NK-92 treated with Interleukin-12 subunit alpha and Interleukin-12 subunit beta, amount 100 ng/mL, for 24 hours (cell line): ENCODE data around the gene NTN3.
A peak's percentile ranks its signal among the peaks of the same experiment; 100 is the strongest.
"Not testable (repeated sequence)": the region's sequence is repeated elsewhere in the genome, so short reads cannot be mapped to it uniquely, and the experiment has no call there.

ENCODE experiments used
- DNase-seq: peaks from one replicate; lab custom pipeline; 2025; lab: John Stamatoyannopoulos, UW

Gene NTN3

DNA sequence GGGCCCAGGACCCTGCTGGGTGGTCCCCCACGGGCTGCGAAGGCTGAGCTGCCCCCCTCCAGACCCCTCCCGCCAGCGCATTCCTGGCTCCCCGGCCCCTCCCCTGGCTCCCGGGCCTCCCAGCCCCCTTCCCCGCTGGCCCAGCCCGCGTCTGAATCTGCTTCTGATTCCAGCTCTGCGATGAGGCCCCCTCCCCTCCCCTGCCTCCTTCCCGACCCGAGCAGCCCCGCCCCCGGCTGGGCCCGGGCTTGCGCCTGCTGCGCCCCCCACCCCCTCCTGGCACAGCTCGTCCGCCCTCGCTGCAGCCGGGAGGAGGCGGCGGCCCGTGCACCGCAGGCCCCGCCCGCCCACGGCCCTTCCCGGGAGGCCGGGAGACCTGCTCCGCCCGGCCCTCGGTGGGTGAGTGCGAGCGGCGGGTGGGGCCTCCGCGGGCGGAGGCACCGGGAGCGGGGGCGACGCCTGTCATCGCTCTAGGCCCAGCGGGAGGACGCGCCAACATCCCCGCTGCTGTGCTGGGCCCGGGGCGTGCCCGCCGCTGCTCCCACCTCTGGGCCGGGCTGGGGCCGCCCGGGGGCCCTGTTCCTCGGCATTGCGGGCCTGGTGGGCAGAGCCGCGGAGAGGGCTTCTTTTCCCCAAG, at the start of gene NTN3:
TSS of gene NTN3 (plus strand) at position 282 of the 637 bp plus-strand sequence. CDS start 405 bp downstream, outside the sequence.
- no peak for DNase-seq

DNA sequence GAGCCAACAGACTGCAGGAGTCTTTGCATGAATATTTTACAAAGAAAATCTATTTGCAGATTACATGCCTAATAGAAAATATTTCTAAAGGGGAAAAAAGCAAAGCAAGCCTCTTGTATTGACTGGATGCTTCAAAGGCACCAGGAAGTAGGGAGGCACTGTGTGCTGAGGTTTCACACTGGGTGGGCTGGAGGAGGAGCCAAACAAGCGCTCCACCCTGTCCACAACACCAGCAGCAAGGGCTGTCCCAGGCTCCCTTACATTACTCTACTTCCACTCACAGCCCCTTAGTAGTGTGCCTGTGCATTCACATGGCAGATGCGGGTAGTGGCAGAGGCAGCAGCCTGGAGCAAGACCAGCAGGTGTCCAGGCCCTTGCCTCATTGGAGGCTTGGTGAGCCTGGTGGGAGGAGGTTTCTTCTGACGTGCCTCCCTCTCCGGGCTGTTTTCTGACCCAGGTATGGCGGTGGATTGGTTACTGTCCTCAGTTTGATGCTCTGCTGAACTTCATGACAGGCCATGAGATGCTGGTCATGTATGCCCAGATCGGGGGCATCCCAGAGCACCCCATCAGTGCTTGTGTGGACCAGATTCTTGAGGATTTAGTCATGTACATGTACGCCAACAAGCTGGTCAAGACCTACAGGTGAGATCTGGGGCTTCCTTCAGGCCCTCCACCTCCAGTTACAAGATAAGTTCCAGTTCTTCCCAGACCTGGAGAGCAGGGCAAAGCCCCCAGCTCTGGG, 48.8 kb upstream of the NTN3 start:
- DNase-seq = no peak

DNA sequence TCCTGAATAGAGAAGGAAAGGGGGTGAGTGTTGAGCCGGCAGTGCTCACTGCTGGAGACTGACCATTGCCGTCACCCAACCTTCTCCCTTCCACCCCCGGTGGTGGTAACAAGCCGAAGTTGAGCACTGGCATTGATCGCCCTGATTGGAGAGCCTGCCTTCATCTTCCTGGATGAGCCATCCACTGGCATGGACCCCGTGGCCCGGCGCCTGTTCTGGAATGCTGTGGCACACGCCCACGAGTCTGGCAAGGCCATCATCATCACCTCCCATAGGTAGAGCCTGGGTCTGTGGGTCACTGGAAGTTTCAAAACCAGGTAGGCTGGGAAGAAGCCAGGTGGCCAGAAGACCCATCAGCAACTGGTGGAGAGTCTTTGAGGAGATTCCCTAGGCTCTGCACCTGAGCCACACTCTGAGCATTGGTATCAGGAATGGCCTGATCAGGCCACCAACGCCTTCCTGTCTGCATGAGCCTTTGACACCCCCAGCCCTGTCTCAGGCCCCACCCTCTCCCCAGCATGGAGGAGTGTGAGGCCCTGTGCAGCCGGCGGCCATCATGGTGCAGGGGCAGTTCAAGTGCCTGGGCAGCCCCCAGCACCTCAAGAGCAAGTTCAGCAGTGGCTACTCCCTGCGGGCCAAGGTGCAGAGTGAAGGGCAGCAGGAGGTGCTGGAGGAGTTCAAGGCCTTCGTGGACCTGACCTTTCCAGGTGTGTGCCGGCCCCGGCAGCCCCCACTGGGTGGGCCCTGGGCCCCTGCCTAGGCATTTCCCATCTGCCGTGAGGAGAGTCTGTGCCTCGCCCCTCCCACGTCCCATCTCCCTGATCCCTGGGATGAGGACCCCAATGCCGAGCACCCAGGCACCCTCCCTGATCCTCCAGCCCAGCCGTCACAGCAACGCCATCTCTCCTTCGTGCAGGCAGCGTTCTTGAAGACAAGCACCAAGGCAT, 46.8 kb upstream of the NTN3 start:
- no peak for DNase-seq

DNA sequence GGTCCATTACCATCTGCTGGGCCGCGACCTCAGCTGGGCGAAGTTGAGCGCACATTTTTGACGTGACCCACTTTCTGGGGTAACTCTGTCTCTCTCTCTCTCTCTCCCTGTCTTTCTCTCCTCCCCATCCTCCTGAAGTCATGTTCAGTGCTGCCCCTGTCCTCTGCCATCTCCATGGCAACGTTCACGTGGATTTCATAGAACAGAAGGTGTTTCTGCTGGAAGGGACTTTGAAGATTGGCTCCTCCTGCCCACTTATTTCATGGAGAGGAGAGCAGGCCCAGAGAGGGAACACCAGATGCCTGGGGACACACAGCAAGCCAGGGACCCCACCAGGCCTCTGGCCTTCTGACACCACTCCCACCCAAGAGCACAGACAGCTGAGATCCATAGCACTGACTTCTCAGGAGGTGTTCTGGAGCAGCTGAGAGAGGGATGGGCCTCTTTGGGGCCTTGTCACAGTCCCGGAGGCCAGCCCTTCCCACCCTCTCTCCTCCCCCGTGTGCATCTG, 46.0 kb upstream of the NTN3 start:
- DNase-seq = no peak

DNA sequence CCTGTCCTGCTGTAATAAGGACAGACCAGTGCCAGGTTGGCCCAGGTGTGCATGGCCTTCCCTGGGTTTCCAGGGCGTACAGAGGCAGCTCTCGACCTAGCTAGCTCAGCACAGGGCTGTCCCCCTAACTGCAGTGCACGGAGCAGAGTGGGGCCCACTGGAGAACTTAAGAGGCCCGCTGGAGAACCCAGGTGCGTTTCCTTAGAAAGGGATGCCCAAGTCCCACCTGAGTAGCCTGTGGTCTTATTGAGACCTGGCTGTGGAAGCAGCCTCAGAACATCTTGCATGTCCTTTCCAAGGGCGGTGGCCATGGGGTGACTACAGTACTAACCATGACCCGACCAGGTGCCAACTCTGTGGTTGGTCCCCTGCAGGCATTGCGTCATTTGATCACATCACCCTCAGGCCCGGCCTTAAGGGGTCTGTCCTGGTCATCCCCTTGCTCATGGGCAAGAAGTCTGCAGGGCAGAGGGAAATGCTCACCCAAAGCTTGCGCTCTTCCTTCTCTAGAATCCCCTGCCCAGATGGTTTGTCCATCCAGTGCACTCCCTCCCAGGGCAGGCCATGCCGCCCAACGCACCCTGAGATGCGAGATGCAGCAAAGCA, 45.2 kb upstream of the NTN3 start:
- DNase-seq = no peak

DNA sequence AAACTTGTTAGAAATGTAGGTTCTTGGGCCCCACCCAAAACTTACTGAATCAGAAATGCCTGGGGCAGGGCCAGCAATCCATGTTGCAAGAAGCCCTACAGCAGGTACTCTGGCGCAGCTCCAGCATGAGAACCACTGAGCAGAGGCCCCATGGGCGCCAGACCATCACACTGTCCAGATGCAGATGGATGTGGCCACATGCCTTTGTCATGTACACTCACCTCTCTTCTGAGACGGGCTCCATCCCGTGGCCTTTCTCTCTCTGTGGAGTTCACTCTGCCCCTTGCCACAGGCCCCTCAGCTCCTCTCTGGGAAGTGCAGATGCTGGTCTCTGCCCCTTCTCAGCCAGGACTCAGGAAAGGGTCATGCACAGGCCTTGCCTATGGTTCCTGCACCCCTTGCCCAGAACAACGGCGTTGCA, 44.1 kb upstream of the NTN3 start:
- DNase-seq = no peak

DNA sequence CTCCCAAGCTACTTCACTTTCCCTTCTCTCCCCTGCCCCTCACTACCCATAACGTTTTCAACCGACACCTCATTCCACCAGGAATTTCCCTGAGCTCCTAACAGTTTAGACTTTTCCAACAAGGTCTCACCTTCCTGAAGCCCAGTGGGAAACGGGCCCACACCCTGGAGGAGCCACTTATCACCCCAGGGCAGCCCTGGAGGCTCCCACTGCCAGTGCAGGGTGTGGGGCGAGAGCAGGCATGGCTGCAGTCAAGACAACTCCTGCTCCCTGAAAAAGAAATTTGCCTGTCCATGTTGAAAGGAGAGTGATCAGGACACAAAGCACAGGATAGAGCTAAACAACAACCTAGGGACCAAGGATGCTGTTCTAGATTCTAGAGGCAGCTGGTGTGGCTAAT, 43.6 kb upstream of the NTN3 start:
- no peak for DNase-seq

DNA sequence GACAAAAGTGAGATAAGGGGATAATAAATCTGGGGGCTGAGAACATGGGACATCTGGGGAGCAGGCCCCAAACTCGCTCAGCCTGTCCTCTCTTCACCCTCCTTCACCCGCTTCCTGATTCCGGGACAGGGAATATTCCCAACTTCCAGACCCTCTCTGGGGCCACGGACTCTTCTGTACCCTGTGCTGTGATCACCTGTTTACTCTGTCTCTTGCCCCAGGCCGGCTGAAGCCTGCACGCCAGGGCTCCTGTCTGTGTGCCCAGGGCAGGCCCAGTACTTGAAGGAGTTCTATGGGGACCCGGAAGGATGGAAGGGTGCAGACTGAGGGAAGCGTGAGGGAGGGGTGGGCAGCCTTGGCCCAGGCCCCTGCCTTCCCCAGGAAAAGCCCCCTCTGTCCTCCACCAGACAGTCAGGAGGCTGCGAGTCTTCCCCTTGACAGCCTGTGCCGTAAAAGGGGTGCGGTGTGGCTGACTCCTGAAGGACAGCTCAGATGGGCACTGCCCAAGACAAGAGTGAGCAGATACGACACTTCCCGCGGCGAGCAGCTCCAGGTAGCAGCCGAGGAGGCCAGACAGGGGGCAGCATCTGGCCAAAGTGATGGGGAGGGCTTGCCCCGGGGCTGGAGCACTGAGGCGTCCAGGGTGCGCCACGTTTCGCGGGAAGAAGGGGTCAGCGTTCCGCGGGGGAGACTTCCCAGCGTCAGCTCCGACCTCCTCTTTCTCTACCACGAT, 42.9 kb upstream of the NTN3 start:
- no peak for DNase-seq

DNA sequence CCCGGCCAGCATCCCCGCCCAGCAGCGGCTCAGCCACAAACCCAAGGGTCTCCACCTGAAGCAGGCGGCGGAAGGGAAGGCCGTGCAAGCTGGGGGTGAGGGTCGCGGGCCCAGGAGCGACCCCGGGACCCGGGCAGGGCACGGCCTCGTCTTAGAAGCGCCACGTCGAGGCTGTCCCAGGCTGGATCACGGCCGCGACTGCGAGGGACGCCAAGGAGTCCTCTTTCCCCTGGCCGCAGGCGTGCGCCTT, 42.4 kb upstream of the NTN3 start:
- DNase-seq = no peak

DNA sequence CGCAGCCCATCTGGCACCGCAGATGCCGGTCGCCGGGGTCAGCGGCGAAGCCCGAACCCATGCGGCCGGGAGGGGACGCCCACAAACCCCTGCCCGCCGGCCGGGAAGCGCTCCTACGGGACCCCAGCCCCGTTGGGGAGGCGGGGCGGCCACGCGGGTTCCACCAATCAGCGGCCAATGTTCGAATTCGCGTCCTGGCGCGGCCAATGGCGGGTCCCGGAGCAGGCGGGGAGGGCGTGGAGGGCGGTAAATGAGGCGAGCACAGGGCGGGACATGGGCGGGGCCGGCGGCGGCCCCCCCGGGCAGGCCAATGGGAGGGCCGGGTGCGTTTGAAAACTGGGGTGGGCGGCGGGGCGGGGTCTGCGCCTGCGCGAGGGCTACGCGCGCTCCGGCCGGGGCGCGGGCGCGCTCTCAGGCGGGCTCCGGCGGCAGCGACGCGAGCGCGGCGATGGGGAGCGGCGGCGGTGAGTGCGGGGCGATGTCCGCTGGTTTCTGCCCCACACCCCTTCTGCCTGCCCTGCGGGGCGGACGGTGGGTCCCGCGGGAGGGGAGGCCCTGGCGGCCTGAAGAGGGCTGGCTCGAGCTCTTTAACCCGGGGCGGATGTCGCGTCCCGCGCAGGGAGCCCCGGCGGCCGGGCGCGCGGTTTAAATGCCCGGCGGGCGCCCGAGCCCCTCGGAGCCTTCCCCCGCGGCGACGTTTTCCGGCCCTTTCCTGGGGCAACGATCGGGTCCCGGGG, 41.9 kb upstream of the NTN3 start, which contains the start of gene CCNF:
TSS of gene CCNF (plus strand) at position 414 of the 737 bp plus-strand sequence. CDS start at position 449, 35 bp downstream.
- peak; percentile 95 for DNase-seq

DNA sequence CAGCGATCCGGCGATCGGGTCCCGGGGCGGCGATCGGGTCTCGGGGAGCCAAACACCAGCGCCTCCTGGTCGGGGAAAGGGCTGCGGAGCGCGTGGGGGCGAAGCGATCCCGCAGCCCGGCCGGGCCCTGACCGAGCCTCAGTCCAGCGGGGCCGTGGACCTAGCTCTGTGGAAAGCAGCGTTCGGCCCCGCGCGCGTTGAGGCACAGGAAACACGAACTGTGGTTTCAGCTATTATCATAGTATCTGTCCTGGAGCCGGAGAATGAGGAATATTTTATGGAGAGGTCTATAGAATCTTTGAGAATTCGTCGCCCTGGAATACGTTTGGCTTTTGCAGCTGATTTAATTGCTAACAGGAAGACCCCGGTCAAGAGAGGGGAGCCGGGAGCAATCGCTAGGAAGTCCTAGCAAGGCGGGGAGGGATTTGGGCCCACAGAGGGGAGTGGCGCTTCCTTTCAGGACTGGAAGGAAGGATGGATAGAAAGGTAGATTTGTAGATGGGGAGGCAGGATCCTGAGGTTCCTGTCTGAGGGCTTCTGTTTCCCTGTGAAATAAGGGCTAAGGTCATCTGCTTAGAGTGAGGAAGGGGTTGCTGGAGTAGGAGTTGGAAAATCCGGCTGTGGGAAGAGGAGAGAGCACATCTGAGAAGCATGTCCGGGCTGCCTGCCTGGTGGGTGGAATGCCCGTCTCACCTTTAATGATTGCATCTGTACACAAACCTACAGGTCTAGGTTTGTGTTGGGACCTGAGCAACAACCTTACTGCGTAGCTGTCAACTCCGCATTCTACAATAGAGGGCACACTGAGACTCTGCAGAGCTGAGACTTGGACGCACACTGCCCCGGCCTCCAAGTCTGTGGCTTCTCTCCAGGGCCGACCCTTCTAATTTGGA, 41.1 kb upstream of the NTN3 start:
- DNase-seq = no peak

DNA sequence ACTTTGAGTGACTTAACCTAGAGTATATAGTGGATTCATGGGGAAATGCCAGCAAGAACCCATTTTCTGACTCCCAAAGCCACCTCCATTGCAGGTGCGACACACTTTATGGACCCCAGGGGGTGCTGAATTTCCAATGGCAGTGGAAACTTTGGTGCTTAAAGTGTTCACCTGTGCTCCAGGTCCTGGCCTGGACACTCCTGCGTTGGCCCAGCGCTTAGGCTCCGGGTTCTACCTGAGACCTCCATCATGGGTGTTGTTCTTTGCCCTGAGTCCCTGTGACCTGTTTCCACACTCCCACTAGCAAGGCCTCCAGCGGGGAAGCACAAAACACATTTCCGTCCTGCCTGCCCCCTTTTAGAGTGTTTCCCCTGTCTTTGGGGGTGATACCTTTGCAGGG, 38.8 kb upstream of the NTN3 start:
- no peak for DNase-seq

DNA sequence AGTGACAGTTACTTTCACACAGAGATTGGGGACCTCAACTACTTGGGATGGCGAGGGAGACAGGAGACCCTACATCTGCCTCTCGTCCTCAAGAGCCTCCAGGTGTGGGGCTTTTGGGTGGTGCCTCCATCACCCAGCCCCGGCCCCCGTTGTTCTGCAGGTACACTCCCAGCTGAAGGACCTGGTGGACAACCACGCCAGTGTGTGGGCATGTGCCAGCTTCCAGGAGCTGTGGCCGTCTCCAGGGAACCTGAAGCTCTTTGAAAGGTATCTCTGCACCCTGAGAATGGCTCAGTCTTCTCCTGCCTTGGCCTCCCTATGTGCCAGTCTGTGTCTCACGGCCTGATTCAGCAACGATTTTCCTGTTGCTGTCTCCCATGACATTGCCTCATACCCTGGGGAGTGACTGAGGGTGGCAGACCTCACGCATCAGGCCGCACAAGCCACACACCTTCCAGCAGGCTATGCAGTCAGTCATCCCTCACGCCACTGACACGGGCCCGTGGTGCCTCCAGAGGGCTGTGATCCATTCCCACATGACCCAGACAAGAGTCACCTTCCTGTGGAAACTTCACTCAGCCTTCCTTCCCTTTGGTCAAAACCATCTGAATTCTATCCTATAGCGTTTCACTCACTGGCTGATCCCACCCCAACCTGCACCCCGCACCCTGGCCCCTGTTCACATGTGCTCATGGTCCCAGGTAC, 38.1 kb upstream of the NTN3 start:
- no peak for DNase-seq

DNA sequence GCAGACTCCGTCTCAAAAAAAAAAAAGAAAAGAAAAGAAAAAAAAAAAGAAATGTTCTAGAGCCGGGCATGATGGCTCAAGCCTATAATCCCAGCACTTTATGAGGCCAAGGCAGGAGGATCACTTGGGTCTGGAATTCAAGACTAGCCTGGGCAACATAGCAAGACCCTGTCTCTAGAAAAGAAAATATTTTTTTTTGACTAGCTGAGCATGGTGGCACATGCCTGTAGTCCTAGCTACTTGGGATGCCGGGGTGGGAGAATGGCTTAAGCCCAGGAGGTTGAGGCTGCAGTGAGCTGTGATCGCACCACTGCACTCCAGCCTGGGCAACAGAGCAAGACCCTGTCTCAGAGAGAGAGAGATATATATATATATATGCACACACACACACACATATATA, 35.9 kb upstream of the NTN3 start:
- not testable (repeated sequence) for DNase-seq

DNA sequence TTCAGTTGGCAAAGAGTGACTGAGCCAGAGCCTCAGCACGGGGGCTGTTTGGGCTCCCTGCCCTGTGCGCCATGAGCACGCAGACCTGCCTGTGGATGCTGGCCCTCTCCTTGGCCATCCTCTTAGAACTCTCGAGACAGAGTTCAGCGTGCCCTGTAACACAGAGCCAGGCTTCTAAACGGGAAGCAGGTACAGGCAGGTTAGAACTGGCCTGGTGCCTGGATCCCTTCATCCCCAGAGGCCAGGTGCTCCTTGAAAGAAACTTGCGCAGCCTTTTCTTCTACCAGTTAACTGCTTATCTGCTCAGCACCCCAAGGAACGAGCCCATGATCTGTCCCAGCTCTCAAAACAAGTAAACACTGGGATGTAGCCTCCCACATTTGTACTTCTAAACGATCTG, 35.0 kb upstream of the NTN3 start:
- DNase-seq = no peak

DNA sequence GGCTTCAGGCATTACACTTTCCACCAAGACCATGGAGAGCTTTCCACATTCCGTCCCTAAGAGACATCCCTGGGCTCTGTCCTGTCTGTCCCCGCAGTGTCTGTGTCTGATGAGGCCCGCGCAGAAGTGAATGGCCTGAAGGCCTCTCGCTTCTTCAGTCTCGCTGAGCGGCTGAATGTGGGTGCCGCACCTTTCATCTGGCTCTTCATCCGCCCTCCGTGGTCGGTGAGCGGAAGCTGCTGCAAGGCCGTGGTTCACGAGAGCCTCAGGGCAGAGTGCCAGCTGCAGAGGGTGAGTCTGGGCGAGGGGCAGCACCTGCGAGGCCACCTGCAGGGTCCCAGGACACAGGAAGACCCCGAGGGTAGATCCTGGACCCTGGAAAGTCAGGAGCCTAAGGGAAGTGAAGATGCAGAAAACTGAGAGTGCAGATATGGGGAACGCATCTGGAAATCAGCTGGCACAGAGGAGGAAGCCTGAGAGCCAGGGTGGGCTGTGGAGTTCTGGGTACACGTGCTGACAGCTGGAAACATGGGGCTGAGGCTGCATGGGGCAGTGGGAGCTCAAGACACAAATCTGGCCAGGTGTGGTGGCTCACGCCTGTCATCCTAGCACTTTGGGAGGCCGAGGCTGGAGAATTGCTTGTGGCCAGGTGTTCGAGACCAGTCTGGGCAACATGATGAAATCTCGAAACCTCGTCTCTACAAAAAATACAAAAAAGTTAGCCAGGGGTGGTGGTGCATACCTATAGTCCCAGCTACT, 33.9 kb upstream of the NTN3 start:
- DNase-seq = no peak

DNA sequence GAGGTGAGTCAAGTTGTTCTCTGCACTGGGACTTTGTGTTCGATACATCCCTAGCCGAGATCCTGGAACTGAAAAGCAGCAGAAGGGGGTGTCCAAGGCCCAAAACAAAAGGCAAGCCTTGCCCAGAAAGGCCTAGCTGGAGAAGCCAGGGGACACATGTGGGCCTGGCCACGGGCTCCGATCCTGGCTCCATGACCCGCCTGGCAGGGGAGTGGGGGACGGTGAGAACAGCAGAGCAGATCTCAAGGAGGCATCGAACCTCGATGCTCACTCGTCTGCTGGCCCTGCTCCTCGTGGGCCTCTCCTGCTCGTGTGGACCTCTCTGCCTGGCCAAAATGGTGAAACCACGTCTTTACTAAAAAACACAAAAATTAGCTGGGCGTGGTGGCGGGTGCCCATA, 33.0 kb upstream of the NTN3 start:
- no peak for DNase-seq

DNA sequence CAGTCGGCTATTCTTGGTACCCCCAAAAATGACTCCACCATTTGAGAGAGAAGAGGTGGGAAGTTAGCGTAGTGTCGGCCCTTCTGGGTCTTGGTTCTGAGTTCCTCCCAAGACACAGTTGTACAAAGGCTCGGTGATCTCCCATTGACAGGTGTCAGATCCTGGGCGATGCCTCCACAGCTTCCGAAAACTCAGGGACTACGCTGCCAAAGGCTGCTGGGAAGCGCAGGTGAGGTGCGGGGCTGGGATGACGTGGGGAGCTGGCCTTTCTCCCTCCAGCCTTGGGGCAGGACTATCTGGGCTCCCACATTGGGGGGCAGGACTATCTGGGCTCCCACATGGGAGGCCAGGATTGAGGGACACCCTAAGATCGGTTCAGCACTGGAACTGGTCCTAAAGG, 31.5 kb upstream of the NTN3 start:
- no peak for DNase-seq
